BLaER1 treated with 17β-estradiol and CSF1 and Interleukin-3, amounts not matched to agents 10 nM and 100 nM (cell line): Measurements from ENCODE around the gene DGKI.
A peak's percentile ranks its signal among the peaks of the same experiment; 100 is the strongest.
"Not testable (repeated sequence)": the region's sequence is repeated elsewhere in the genome, so short reads cannot be mapped to it uniquely, and the experiment has no call there.

Experiments
- H3K27ac ChIP-seq, 11 experiments: shearing (Covaris generic); formaldehyde crosslinking; 2 replicates each; pipeline ENCODE4 v1.8.1; 2022
- H3K27me3 ChIP-seq, 11 experiments: shearing (Covaris generic); formaldehyde crosslinking; 2 replicates each; pipeline ENCODE4 v1.8.1; 2022
- H3K36me3 ChIP-seq, 11 experiments: shearing (Covaris generic); formaldehyde crosslinking; 2 replicates each; pipeline ENCODE4 v1.8.1; 2022
- H3K4me1 ChIP-seq, 10 experiments: shearing (Covaris generic); formaldehyde crosslinking; 2 replicates each; pipeline ENCODE4 v1.8.1; 2022
- H3K4me2 ChIP-seq, 11 experiments: shearing (Covaris generic); formaldehyde crosslinking; 2 replicates each; pipeline ENCODE4 v1.8.1; 2022
- H3K4me3 ChIP-seq, 10 experiments: shearing (Covaris generic); formaldehyde crosslinking; 2 replicates each; pipeline ENCODE4 v1.8.1; 2022
- H3K9ac ChIP-seq, 11 experiments: shearing (Covaris generic); formaldehyde crosslinking; 2 replicates each; pipeline ENCODE4 v1.8.1; 2022
- H3K9me3 ChIP-seq, 11 experiments: shearing (Covaris generic); formaldehyde crosslinking; replicated peaks in 1 of 11; 2 replicates each; pipeline ENCODE4 v1.8.1; 2022
- H4K20me1 ChIP-seq, 11 experiments: shearing (Covaris generic); formaldehyde crosslinking; 2 replicates each; pipeline ENCODE4 v1.8.1; 2022
- Cebpa-rat ChIP-seq, 11 experiments: shearing (Covaris generic); IDR thresholded peaks; 2 replicates each; pipeline ENCODE4 v1.8.1; 2022

The DGKI gene

GRCh38 chr7:137835486-137836112 is 11.2 kb downstream of the DGKI start:
- no peak overlapping the region for H3K4me3 ChIP-seq
- H3K4me2 ChIP-seq = no peak overlapping the region
- H3K4me1 ChIP-seq = peaks cover 0 to 17% (median 0%) of the 10 kb centered on the region in 10 experiments; a peak in 4 of 20 replicates
- peaks cover 31 to 41% (median 37%) of the 10 kb centered on the region in 11 experiments for H3K9me3 ChIP-seq
- H3K27ac ChIP-seq = no peak overlapping the region
- no peak for TF ChIP-seq Cebpa-rat (IDR thresholded peaks at IDR 0.05)
- H3K36me3 ChIP-seq = peaks cover 0 to 21% (median 0%) of the 10 kb centered on the region in 11 experiments; a peak in 6 of 22 replicates
- H3K9ac ChIP-seq = no peak overlapping the region
- H4K20me1 ChIP-seq = no peaks in the 10 kb centered on the region
- H3K27me3 ChIP-seq = no peaks in the 10 kb centered on the region

DNA sequence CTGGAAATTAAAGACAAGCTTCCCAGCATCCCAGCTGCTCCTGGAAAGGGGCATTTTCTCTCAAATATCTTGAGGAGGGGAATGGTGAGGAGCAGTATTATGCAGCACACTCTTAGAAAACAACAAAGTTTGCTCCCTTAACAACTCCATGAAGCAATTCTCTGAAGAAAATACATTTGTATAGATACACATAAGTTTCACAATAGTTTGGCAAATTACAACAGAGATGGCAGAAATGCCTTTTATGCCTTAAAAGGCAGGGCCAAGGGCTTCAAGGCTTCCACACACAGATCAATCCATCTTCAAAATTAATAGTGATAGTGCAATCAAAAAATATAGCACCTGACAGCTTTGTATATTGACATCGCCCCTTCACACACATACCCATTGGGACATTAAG is 12.2 kb downstream of the DGKI start:
- Histone ChIP-seq H3K27me3 (no peaks in the 10 kb centered on the region), H3K4me2 (no peak overlapping the region), H3K9me3 (peaks cover 31 to 44% (median 37%) of the 10 kb centered on the region in 11 experiments)

GRCh38 chr7:137832990-137833389 is 13.8 kb downstream of the DGKI start:
- H3K27ac ChIP-seq, H3K9ac ChIP-seq, H3K4me2 ChIP-seq, H3K27me3 ChIP-seq, H3K4me3 ChIP-seq, H4K20me1 ChIP-seq: not testable (repeated sequence)
- peaks cover 31 to 44% (median 37%) of the 10 kb centered on the region in 11 experiments for H3K9me3 ChIP-seq
- peaks cover 0 to 21% (median 0%) of the 10 kb centered on the region in 11 experiments; a peak in 6 of 22 replicates for H3K36me3 ChIP-seq
- peaks cover 0 to 17% (median 0%) of the 10 kb centered on the region in 10 experiments; a peak in 5 of 20 replicates for H3K4me1 ChIP-seq

More for the DNA sequence above, 12.2 kb downstream of the DGKI start:
- TF ChIP-seq Cebpa-rat (IDR thresholded peaks at IDR 0.05) = 0 out of 22 replicates have a peak, but pooled peaks of 1 of the 11 experiments have one; percentile 12
- Histone ChIP-seq H3K36me3 (peaks cover 0 to 21% (median 0%) of the 10 kb centered on the region in 11 experiments; a peak in 6 of 22 replicates), H4K20me1 (no peaks in the 10 kb centered on the region), H3K27ac (no peak overlapping the region), H3K9ac (no peak overlapping the region), H3K4me1 (peaks cover 0 to 17% (median 0%) of the 10 kb centered on the region in 10 experiments; a peak in 4 of 20 replicates), H3K4me3 (no peak overlapping the region)

DNA sequence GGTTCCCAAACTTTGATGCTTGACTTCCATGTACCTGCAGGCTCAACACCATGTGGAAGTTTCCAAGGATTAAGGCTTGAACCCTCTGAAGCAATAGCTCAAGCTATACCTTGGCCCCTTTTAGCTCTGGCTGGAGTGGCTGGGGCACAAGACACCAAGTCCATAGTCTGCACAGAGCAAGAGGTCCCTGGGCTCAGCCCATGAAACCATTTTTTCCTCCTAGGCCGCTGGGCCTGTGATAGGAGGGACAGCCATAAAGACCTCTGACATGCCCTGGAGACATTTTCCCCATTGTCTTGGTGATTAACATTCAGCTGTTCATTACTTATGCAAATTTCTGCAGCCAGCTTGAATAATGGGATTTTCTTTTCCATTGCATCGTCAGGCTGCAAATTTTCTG is 14.4 kb downstream of the DGKI start:
- Histone ChIP-seq H4K20me1 (no peaks in the 10 kb centered on the region), H3K4me2 (no peak overlapping the region), H3K9ac (no peak overlapping the region), H3K27me3 (no peaks in the 10 kb centered on the region), H3K4me1 (peaks cover 0 to 14% (median 0%) of the 10 kb centered on the region in 10 experiments; a peak in 5 of 20 replicates), H3K4me3 (no peak overlapping the region), H3K36me3 (peaks cover 0 to 21% (median 0%) of the 10 kb centered on the region in 11 experiments; a peak in 6 of 22 replicates), H3K9me3 (peaks cover 31 to 44% (median 37%) of the 10 kb centered on the region in 11 experiments), H3K27ac (no peak overlapping the region)
- TF ChIP-seq Cebpa-rat (IDR thresholded peaks at IDR 0.05) = no peak

DNA sequence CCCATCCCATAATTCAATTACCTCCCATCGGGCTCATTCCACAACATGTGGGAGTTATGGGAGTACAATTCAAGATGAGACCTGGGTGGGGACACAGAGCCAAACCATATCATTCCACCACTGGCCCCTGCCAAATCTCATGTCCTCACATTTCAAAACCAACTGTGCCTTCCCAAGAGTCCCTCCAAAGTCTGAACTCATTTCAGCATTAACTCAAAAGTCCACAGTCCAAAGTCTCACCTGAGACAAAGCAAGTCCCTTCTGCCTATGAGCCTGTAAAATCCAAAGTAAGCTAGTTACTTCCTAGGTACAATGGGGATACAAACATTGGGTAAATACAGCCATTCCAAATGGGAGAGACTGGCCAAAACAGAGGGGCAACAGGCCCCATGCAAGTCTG is 15.2 kb downstream of the DGKI start:
- H3K4me1 ChIP-seq, H3K9ac ChIP-seq, H3K27me3 ChIP-seq, H3K4me3 ChIP-seq, H3K4me2 ChIP-seq, H3K27ac ChIP-seq, H4K20me1 ChIP-seq: not testable (repeated sequence)
- peaks cover 0 to 21% (median 0%) of the 10 kb centered on the region in 11 experiments; a peak in 6 of 22 replicates for H3K36me3 ChIP-seq
- H3K9me3 ChIP-seq = peaks cover 31 to 44% (median 37%) of the 10 kb centered on the region in 11 experiments

GRCh38 chr7:137829337-137829992 is 17.3 kb downstream of the DGKI start:
- Histone ChIP-seq H4K20me1 (no peaks in the 10 kb centered on the region), H3K9ac (no peak overlapping the region), H3K27ac (no peak overlapping the region), H3K4me2 (no peak overlapping the region), H3K9me3 (peaks cover 31 to 40% (median 37%) of the 10 kb centered on the region in 11 experiments), H3K4me3 (no peak overlapping the region), H3K4me1 (peaks cover 0 to 7% (median 0%) of the 10 kb centered on the region in 10 experiments; a peak in 1 of 20 replicates), H3K36me3 (peaks cover 0 to 21% (median 0%) of the 10 kb centered on the region in 11 experiments; a peak in 6 of 22 replicates), H3K27me3 (no peaks in the 10 kb centered on the region)
- TF ChIP-seq Cebpa-rat (IDR thresholded peaks at IDR 0.05) = no peak

DNA sequence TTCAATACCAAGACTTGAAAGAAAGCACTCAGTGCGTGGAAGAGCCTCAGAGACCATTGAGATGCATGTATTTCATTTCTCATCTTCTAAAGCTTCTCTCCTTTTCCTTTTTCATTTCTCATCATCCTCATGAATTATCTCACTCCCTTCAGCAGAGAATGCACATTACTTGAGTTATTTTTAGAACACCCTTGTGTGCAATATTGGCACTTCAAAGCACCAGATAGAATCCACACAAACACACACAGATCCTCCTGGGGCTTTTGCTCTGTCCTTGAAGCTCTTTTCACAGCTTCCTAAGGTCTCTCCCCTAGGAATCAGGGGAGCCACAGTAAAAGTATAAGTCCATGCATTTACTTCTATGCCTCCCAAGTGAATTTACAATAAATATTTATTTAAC is 18.3 kb downstream of the DGKI start:
- Histone ChIP-seq H3K27ac (no peak overlapping the region), H3K9me3 (peaks cover 21 to 31% (median 27%) of the 10 kb centered on the region in 11 experiments), H3K36me3 (peaks cover 0 to 16% (median 0%) of the 10 kb centered on the region in 11 experiments; a peak in 6 of 22 replicates), H3K9ac (no peak overlapping the region), H4K20me1 (no peaks in the 10 kb centered on the region), H3K4me2 (peak overlapping the region in 1 of 11 experiments; percentile 18; a peak in 1 of 22 replicates), H3K4me1 (peaks cover 2 to 12% (median 5%) of the 10 kb centered on the region in 10 experiments), H3K27me3 (no peaks in the 10 kb centered on the region), H3K4me3 (no peak overlapping the region)
- no peak for TF ChIP-seq Cebpa-rat (IDR thresholded peaks at IDR 0.05)

GRCh38 chr7:137825489-137825888 is 21.3 kb downstream of the DGKI start:
- TF ChIP-seq Cebpa-rat (IDR thresholded peaks at IDR 0.05) = no peak
- Histone ChIP-seq H4K20me1 (no peaks in the 10 kb centered on the region), H3K36me3 (no peaks in the 10 kb centered on the region), H3K27ac (no peak overlapping the region), H3K4me2 (no peak overlapping the region), H3K4me1 (peaks cover 12 to 40% (median 22%) of the 10 kb centered on the region in 10 experiments), H3K27me3 (no peaks in the 10 kb centered on the region), H3K9ac (no peak overlapping the region), H3K9me3 (peaks cover 0 to 4% (median 0%) of the 10 kb centered on the region in 11 experiments; a peak in 2 of 22 replicates), H3K4me3 (no peak overlapping the region)

DNA sequence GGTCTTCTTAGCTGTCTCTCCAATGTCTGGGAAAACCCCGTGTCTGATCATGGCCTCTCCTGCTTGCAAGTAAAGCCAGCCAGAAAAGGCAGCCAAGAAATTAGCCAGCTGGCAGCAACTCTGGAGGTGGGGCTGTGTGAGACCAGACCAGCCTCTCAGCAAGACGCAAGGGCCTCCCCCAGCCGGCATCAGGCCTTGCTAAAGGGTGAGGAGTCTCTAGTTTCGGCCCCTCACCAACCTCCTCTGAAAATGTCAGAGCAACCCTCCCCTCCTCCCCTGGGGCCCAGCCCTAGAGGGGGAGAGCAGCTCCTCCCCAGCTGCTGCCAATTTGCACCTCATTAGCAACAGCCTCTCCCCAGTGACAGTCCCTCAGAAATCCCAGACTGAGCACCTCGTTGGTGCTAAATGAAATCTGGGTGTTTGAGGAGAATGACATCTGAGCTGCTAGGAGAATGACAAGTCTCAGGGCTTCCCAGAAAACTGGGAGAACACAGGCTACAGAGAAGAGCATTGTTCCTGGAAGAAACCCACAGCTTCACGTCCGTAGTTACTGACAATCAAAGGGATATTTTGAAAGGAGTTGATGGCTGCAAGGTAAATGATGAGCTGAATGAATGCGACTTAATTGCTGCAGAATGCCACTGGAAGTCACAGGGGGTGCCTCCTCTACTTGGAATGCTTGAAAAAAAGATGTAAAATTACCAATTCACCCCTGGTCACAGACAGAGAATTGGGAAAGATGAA is 25.9 kb downstream of the DGKI start:
- H3K36me3 ChIP-seq = no peaks in the 10 kb centered on the region
- H3K9me3 ChIP-seq = peaks cover 0 to 4% (median 0%) of the 10 kb centered on the region in 11 experiments; a peak in 1 of 22 replicates
- H3K4me2 ChIP-seq = peak overlapping the region; percentile 23 to 57 (median 45); a peak in 20 of 22 replicates
- no peaks in the 10 kb centered on the region for H4K20me1 ChIP-seq
- H3K27ac ChIP-seq = no peak overlapping the region
- no peak for TF ChIP-seq Cebpa-rat (IDR thresholded peaks at IDR 0.05)
- peaks cover 15 to 53% (median 22%) of the 10 kb centered on the region in 10 experiments for H3K4me1 ChIP-seq
- no peaks in the 10 kb centered on the region for H3K27me3 ChIP-seq
- peak overlapping the region in 1 of 11 experiments; percentile 2; a peak in 1 of 22 replicates for H3K9ac ChIP-seq
- no peak overlapping the region for H3K4me3 ChIP-seq
